GM19328 (cell line): ENCODE data around the gene MRPL36.

Source experiments
- ATAC-seq: cut with Tn5 transposase; IDR thresholded peaks from one replicate; pipeline ENCODE4 v1.9.1; 2021; ENCODE audit warnings: mild to moderate bottlenecking, moderate library complexity; ENCODE audit not compliant: unreplicated experiment

Gene MRPL36

DNA sequence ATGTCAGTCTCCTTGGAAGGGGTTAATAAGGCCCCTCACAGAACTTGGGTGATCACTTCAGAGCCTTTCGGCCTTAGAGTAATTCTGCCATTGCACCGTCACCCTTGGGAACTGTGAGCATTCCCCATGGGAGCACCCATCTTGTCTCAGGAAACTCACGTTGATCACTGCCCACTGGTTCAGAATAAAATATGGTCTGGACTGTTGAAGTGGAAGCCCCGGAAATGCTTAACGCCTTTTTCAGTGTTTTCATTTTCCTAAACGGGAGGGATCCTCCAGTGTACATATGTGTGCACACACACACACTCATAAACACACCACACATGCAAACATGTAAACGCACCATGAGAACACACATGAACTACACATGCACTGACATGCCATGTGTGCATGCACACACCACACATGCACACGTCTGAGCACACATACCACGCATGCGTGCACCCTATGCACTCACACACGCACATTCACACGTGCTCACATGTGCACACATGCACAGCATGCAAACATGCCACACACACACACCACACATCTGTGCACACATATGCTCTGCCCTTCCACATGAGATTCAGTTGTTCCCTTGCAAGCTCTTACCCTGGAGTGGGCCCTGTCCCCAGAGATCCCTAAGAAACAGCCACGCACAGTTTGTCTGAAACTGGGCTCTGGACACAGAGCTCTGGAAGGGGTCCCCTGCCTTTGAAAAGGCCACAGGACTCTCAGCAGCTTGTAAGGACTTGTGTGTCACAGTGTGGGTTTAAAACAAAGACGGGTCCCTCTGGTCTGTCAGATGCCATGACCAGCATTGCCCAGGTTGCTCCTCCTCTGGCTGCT is 17.0 kb downstream of the MRPL36 start:
- ATAC-seq = no peak

DNA sequence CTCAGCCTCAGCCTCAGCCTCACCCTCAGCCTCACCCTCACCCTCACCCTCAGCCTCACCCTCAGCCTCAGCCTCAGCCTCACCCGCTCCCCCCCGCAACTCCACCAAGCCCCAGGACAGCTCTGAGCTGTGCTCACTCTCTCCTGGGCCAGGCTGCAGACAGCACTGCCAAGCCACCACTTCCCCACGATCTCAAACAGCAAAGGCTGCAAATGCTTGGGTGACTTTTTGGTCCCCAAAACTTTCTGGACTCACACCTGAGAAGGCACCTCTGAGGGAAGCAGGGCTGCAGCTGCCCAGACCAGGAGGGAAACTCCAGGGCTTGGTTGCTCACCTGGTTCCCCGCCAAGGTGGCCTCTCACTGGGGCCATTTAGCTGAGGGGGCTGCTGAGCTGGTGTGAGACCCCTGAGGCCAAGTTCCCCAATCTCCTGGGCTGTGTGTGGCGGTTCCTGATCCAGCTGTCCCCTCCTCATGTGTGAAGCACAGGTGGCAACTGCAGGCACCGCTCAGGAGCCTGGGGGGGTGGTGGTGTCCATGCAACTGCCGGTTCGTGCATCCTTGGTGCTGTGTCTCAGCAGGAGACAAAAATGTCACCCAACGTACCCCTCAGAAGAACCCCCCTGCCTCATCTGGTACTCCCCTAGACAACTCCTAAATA is 17.8 kb downstream of the MRPL36 start:
- ATAC-seq = no peak

DNA sequence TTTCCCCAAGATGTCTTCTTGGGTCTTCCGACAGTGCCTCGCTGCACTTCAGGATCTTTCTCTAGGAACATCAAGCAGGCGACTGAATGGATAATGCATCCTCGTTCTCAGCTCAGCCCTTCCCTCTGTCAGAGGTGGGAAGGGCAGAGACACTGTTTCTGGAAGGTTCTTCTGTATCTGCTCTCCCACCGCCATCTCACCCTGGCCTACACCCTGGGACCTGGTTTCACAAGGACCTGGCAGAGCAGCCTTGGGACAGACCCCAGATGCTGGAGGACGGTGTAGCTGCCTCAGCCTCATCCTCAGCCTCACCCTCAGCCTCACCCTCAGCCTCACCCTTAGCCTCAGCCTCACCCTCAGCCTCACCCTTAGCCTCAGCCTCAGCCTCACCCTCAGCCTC is 18.5 kb downstream of the MRPL36 start:
- ATAC-seq = no peak

DNA sequence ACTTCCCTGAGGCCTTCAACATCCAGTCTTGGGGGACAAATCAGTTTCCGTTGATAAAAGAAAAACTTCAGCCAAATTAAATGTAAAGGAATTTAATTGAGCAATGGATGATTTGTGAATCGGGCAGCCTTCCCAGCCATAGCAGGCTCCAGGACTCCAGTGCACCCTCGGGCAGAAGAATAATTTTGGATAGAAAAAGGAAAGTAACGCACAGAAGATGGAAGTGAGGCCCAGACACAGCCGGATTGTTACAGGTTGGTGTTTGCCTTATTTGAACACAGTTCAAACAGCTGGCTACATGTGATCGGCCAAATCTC is 19.1 kb downstream of the MRPL36 start:
- no peak for ATAC-seq

DNA sequence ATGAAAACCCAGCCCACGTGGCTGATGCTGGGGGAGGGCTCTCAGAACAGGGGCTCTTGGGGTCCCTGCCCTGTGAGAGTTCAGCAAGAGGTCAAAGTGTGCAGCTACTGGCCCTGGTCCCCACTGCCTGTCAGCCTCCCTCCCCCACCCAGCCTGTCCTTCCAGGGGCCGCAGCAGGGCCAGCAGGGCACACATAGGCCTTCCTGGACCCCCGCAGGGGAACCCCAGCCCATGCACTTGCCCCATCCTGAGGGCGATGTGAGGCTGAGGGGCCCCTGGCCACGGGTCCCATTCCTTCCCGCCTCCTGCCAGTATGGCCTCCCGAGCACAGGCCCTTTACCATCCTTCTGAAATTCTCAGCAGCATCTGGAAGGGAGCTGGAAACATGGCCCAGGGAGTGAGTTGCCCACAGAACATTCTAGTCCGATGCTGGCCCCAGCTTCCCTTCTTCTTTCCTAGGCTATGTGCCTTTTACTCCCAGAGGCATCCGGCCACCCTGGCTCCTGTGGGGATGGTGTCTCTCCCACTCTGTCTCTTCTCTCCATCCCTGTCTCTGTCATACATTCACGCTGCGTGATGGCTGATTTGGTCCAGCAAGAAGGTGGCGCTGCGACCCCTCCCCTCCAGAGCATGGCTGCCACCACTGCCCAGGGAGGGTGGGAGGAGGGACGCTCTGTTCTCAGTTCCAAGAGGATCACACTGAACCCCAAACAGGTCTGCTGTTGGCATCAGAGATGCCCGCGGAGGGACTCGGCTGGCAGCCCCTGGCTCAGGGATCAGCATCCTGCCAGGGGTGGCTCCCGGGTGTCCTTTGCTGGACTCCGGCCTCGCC is 19.6 kb downstream of the MRPL36 start:
- ATAC-seq = no peak

DNA sequence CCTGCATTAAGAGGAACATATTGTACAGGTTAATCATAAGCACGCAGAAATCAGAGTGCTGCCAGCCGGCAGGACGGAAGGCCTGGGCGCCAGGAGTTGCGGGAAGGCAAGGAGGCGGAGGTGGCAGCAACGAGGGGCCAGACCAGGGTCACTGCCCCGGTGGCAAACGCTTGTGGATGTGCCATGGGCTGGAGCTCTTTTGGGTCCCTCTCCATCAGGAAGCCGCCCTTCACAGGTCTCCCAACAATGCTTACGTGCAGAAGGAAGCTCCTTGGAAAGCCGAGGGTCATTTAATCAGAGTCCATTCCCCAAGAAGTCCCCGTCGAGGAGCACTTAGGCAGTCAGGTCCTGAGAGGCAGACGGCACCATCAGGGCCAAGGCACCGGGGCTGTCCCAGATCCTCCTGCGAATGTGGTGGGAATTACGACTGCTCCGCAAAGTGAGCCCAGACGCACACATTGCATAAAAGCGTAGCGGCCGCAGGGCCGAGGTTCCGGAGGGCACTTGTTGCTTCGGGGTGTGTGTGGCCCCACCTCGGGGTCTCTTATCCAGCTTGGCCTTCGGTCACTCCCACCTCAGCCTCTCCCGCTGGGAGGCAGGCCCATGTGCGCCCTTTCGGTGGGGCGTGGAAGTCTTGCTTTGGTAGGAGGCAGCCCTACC is 20.5 kb downstream of the MRPL36 start:
- no peak for ATAC-seq

DNA sequence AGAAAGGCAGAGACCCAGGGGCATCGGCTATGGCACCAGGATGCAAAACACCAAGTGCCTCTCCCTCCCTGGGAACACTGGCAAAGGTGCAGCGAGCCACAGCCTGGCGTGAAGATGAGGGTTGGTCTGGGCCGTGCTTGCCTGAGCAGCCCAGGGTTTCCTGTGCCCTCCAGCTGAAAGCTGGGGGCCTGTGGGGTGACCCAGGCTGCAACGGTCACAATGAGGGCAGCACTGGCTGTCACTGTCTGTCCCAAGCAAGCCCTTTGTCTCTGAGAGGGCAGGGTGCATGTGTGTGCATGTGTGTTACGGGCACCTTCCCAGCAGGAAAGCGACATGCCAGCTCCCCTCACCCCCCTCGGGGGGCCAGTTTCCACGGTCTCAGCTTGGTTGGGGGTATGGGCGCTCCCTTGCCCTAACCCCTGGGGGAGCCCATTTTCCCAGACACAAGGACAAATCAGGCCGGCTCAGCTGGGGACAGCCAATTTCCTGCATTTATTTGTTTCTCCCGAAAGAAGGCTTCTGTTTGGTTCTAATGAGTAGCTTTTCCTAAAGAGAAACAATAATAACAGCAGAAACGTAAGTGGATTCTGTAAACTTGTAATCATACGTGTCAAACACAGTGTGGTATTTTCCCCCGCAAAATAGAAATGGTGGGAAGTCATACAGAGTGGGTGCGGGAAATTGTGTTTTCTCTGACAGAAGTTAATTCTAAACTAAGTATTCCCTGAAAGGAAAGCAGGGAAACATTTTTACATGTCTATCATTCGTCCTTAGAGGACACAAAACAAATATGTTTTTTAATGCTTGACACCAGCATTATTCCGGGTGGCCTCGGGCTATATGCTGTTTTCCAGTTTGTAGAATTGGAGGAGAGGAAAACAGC is 21.3 kb downstream of the MRPL36 start:
- no peak for ATAC-seq

DNA sequence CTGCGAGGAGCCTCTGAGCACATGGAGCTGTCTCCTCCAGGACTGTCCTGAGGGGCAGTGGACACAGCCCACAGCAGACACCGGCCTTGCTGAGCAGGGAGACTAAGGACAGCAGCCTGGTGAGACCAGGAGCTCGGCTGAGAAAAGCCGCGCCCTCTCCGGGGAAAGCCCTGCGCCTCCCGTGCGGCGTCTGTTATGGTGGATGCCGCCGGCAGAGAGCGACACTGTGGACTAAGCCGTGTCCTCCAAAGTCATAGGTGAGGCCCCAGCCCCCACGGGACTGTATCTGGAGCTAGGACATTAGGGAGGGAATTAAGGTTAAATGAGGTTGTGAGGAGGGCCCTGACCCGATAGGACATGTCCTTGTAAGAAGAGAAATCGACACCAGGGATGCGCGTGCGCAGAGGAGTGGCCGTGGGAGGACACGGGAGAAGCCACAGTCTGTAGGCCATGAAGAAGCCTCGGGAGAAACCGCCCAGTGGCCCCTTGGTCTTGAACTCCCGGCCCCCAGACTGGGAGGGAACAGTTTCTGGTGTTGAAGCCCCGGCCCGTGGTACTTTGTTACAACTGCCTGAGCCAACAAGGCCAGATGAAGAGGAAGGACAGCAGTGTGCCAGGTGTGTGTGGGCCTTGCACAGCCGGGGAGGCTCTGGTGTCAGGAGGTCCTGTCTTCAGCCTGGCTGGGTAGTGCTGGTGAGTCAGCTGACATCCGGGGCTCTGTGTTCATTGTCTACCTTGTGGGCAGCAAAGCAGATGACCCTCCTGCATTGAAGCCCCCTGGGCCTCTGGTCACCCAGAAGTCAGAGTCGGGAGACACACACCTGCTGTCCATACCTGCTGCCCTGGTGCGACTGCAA is 22.1 kb downstream of the MRPL36 start:
- ATAC-seq = no peak

DNA sequence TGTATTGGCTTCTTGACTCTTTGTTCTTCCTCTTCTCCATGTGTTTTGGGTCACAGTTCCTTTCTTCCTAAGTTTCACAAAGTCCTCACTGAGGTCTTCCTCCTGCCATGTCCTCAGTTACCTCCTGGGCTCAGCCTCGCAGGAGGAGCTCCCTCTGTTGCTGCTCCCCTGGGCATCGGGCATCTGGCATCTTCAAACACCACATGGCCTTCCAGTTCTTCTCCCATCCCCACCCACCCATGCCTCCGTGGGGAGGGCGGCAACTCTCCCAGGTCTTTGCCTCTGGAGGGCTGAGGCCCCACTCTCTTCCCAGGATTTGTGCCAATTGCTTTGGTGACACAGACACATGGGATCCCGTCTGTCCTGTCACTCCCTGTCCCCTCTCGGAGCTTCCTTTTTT is 22.8 kb downstream of the MRPL36 start:
- no peak for ATAC-seq

DNA sequence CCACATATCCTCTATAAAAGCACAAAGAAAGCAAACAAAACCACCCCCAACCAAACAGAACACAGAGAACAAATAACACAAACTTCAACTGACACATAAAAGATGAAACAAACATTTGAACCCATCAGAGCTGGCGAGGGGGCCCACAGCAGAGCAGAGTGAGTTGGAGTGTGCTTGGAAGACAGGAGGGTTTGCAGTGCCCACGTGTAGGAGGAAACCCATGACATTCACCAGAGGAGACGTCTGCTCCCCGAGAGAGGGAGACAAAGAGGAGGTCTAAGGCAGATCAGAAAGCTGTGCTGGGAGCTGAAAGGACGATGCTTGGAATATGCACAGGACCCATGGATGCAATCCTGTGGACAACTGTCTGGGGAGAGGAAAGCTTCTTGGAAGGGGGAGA is 27.0 kb downstream of the MRPL36 start:
- peak; percentile 53 for ATAC-seq

DNA sequence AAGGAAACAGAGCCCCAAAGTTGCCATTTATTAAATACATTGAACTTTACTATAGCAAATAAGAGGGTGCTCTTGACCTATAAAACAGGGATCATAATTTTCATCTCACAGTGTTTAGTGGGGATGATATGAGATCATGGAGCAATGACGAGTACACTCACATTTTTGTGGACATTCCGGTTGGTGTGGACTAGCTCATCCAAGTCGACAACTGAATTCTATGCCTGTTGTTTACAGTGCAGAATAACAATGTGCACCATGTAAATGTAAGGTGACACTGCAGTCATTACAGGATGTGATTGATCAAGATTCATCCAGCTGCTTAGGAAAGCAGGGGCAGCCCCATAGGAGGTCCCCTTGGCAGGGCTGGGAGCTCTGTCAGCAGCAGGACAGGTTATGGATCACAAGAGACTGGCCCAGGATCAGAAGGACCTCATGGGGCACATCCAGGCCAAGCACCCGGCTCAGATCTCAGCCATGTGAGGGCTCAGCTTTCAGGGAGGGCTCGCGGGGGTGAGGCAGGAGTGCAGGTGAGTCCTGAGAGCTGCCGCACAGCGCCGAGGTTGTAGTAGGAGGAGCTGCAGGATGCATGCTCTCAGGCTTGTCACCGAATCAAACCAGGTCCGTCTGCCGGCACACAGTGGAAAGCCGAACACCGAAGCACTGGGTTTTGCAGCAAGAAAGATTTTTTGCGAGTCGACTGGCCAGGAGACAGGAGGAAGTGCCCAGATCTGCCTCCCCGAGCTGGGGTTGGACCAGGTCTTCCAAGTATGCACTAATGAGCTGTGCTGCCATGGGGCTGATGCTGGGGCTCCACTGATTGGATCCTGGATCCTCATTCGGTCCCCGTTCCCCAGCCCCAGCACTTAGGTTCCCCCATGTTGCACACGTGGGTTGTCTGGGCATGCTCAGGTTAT is 28.2 kb downstream of the MRPL36 start:
- ATAC-seq = no peak

DNA sequence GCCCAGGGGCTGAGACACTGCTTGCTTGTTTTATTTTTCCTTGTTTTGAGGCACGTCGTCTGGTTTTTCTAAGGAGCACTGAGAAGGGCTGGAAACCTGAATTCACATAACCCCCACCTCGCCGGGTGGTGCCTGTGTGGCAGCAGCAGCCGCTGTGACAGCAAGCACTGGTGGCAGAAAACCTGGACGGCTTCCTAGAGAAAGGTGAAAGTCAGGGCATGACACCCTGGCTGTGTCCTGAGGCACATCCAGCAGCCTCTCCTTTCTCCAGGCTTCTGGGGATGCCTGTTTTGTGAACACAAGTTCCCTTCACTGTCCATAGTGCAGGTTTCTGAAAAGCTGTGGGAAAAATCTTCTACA is 29.2 kb downstream of the MRPL36 start:
- no peak for ATAC-seq

DNA sequence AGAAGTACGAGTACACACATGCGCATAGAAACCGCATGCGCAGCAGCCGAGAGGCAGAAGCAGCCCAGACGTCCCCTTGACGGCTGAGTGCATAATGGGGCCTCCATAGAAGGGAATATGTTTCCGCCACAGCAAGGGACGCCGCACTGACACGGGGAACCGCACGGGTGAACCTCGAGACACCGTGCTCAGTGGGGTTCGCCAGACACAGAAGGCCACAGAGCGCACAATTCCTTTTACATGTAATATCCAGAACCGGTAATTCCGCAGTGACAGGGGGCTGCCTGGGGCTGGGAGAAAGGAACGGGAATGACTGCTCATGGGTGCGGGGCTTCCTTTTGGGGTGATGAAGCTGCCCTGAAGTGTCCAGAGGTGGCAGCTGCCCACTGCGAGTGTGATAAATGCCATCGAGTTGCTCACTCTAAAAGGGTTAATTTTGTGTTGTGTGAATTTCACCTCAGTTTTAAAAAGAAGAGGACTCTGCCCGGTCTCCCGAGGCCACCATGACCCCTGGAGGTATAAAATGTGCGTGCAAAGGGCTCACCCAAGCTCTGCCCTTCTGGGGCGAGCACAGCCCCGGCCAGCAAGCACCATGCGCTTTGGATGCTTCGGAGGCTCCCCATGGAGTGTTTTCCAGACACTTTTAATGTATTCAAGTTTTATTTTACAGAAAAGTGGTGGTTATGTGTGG is 29.7 kb downstream of the MRPL36 start:
- ATAC-seq = no peak

DNA sequence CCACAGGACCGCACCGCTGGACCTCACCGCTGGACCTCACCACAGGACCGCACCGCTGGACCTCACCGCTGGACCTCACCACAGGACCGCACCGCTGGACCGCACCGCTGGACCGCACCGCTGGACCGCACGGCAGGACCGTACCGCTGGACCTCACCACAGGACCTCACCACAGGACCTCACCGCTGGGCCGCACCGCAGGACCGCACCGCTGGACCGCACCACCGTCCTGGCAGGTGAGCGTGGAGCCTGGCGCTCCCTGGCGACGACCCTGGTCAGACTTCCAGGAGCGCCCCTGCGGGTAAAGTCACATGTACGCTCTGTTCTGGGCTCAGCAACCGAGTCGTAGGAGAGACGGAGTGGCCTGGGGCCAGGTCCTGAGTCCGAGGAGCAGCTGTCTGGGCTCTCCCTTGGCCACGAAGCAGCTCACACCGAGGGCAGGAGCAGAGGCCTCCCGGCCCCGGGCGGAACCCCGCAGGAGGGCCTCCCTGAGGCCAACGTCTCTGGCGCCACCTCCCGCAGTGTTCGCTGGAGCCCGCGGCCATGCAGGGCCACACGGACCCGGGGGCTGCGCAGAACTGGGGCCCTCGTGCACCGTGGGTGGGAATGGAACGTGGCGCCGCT is 30.5 kb downstream of the MRPL36 start:
- ATAC-seq = no peak

DNA sequence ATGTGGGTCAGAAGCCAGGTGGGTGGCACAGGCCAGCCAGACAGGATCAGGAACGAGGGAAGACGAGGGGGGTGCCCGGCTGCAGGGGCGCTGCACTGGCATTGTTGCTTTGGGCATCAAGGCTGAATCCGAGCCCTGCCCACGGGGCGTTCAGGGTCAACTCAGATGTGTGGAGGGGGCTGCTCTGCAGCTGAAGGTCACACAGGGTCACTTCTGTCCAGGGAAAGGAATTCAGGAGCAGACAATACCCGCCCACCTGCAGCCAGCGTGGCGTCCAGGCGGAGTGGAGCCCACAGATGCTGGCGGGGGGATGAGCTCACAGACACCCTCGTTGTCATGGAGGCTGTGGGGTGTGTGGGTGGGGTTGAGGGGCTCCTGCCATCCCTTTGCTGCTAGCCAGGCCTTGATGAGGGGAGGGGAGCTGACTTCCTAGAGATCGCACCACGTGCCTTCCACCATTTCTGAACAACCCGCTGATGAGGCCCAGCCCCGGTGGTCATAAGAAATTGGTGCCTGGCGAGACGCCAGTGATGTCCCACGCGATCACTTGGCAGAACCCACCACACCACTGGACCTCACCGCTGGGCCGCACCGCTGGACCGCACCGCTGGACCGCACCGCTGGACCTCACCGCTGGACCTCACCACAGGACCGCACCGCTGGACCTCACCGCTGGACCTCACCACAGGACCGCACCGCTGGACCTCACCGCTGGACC is 31.2 kb downstream of the MRPL36 start:
- ATAC-seq = no peak

DNA sequence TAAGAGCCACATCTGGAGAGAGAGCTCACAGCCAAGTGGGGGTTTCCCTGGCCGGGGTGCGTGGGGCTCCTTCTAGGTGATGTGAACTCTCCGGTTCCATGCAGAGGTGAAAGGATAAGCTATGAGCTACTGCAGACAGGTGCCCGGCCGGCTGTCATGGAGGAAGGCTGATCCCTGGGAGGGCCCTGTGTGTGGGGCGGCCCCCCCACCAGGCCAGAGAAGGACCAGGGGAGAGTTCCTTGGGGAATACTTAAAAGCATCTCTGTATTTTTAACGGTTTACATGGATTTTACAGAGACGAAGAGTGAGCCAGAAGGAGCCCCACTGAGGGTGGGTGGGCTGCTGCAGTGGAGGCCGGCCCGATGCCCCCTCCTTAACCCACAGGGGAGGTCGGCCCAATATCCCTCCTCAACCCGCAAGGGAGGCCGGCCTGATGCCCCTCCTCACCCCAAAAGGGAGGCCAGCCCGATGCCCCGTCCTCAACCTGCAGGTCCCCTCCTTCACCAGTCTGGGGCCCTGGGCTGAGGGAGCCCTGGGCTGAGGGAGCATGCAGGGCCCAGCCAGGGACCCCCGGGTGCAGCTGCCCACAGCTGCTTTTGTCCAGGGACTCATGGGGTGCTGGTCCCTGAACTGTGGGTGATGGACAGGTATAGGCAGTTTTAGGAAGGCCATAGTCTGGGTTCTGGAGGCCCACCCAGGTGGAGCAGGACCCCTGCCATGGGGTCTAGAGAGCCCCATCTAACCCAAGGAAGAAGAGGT is 31.9 kb downstream of the MRPL36 start:
- ATAC-seq = no peak
